Measurements from ENCODE around the gene CCDC196. TPM values are rescaled to one million over a fixed set of nuclear protein-coding genes. Genes with fewer than 3 reads are reported as not detected.

The CCDC196 gene
- not detected in 2 replicates for total RNA-seq (2014; rRNA removed; shearing (Covaris generic))

DNA sequence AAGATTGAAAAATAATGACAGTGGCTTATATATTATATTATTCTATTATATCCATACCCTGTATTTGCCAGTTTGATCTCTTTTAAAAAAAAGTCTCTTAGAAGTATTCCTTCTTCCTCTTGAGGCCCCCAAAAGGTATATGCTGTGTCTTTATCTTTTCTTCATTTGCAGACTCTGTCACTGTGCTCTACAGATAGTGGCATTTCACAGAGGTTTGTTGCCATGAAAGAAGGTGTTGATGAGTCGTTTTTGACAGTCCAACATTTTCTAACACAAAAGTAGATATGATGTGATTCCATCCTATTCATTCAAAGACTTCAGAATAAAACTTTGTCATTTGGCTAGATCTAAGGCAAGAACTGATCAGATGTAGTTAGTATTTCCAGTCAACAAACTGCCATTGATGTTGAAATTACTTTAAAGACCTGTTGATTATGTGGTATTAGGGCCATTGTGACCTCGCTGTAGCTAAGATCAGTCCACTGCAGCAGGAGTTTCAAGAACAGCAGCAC is at the start of gene CCDC196:
CCDC196 (plus strand) TSS at position 462 of the 512 bp plus-strand sequence. CDS start 132 bp downstream, outside the sequence.
- no peak for DNase-seq (ENCODE audit: low spot score)
- in situ Hi-C loops (cut with HindIII; ENCODE audit: low sequenced_read_pairs), result no loop called here

GRCh38 chr14:66440801-66441200 is 45.4 kb upstream of the CCDC196 start:
- in situ Hi-C loops (cut with HindIII; ENCODE audit: low sequenced_read_pairs), result no loop called here
- DNase-seq (ENCODE audit: low spot score), result no peak

GRCh38 chr14:66442953-66443571 is 43.1 kb upstream of the CCDC196 start:
- no peak for DNase-seq (ENCODE audit: low spot score)

GRCh38 chr14:66443785-66444184 is 42.4 kb upstream of the CCDC196 start:
- no peak for DNase-seq (ENCODE audit: low spot score)
- in situ Hi-C loops (cut with HindIII; ENCODE audit: low sequenced_read_pairs), result no loop called here

More at GRCh38 chr14:66442953-66443571, 43.1 kb upstream of the CCDC196 start:
- in situ Hi-C loops (cut with HindIII; ENCODE audit: low sequenced_read_pairs), result no loop called here

DNA sequence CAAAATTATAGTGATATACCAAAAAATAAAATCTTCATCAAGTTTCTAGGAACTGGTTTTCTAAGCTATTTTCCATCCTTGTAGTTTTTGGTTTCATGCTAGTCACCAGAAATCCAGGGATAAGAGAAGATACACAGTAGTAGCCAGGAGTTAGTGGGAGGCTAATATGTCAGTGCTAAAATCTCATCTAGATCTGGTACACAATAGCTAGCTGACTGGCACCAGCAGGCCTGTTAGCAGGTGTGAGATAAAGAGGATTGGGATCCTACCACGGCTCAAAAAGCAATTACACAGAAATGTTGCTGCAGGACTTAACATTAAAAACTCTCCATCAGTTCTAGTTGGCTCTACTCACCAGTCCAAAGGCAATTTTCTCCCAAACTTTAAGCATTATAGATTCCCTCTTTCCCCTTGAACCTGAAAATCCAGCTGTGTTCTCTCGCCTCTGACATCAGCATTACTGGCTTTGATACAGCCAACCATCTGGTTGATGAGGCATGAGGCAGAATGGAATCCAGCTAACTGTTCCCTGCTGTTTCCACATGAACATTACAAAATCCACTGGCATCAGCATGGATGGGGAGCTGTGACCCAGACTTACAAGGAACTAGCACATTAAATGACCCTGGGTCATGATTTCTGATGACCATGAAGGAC is 41.8 kb upstream of the CCDC196 start:
- in situ Hi-C loops (cut with HindIII; ENCODE audit: low sequenced_read_pairs), result no loop called here
- no peak for DNase-seq (ENCODE audit: low spot score)

DNA sequence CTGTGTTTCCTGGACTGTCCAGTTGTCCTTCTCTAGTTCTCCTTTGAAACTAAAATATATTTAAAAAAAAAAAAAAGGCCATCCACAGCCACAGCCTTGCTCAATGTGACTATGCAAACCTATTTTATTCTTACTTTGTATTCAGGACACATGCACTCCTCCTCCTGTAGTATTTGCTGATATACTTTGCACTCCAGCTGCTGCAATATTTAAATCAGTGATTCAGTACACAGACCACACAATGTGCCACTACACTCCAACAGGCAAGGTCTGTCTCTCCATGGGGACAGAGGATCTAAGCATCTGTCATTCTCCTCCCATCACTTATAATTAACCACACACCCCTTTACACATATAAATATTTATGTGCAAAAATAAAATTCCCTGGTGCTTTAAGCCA is 40.2 kb upstream of the CCDC196 start:
- in situ Hi-C loops (cut with HindIII; ENCODE audit: low sequenced_read_pairs), result no loop called here
- no peak for DNase-seq (ENCODE audit: low spot score)

- in situ Hi-C loops (cut with HindIII; ENCODE audit: low sequenced_read_pairs), result no loop called here
- no peak for DNase-seq (ENCODE audit: low spot score)
Measured at GRCh38 chr14:66453469-66453868, 32.7 kb upstream of the CCDC196 start.

DNA sequence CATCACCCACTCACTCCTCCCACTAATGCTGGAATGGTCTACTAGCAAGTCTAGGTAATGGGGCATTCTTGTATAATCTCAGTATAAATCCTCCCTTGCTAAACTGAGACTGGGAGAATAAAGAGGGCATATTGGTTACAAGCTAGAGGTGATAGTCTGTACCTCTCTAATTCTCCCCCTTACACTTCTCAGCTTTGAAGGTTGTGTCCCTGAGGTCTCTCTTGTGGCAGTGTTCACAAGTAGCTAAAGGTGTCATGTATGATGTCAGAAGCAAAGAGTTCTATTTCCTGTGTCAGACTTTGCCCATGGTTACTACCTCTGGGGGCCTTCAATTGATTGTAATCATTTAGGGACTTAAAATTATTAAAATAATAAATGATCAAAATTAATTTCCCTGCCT is 26.6 kb upstream of the CCDC196 start:
- no peak for DNase-seq (ENCODE audit: low spot score)
- in situ Hi-C loops (cut with HindIII; ENCODE audit: low sequenced_read_pairs), result no loop called here

DNA sequence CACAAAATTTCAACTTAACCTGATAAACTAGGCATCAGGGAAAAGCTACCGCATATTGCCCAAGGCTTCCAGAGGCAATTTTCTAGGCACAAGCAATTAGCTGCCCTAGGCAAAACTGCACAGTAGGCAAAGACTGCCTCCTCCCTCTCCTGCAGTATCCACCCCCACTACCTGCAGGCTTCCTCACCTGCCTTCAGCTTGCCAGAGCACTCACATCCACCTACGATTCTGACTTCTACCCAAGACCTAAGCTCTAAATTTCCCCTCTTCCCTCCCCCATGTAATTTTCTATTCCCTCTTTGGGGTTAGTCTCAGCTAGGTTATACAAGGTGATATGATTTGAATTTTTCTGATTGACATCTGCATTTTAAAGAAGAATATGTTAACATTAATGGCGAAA is 21.9 kb upstream of the CCDC196 start:
- DNase-seq (ENCODE audit: low spot score), result no peak
- in situ Hi-C loops (cut with HindIII; ENCODE audit: low sequenced_read_pairs), result no loop called here

GRCh38 chr14:66468778-66469367 is 17.3 kb upstream of the CCDC196 start:
- in situ Hi-C loops (cut with HindIII; ENCODE audit: low sequenced_read_pairs), result no loop called here
- DNase-seq (ENCODE audit: low spot score), result no peak

DNA sequence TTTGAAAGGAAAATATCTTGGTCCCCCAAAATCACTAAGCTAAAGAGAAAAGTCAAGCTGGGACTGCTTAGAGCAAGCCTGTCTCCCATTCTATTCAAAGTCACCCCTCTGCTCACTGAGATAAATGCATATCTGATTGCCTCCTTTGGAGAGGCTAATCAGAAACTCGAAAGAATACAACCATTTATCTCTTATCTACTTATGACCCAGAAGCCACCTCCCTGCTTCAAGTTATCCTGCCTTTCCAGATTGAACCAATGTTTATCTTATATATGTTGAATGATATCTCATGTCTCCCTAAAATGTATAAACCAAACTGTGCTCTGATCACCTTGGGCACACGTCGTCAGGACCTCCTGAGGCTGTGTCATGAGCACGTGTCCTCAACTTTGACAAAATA is 14.6 kb upstream of the CCDC196 start:
- no peak for DNase-seq (ENCODE audit: low spot score)
- in situ Hi-C loops (cut with HindIII; ENCODE audit: low sequenced_read_pairs), result no loop called here

DNA sequence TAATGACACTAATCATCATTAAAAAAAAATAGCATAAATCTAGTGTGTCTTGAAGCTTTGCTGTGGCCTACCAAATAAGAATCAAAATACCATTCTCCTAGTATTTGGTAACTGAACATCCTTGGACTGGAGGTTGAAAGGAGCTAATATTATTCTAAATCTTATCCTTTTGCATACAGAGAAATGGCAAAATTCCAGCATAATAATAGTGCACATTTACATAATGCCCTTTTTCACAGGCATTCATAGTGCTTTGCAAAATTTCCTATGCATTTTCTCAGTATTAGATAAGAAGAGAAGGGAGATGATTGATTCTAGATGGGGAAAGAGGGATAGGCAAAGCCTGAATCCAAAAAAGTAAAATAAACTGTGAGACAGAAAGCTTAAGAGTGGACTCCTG is 13.9 kb upstream of the CCDC196 start:
- no peak for DNase-seq (ENCODE audit: low spot score)
- in situ Hi-C loops (cut with HindIII; ENCODE audit: low sequenced_read_pairs), result no loop called here

GRCh38 chr14:66473223-66473622 is 12.9 kb upstream of the CCDC196 start:
- no peak for DNase-seq (ENCODE audit: low spot score)
- in situ Hi-C loops (cut with HindIII; ENCODE audit: low sequenced_read_pairs), result no loop called here

DNA sequence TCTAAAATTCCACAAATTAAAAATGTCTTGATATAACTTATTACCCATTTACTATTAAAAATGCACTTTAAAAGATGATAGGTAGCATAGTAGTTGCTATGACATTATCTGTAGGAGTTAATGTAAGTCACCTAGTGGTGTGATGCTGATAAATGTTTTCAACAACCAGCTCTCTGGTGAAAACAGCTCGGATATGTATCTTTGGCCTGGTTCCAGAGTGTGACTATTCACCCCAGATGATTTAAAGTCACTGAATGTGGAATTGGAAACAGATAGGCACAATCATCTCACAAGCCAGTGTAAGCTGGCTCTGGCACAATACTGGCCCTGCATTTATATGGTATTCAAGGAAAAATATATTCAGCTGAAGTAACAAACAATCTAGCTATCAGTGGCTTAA is 9.2 kb upstream of the CCDC196 start:
- DNase-seq (ENCODE audit: low spot score), result peak; percentile 19
- in situ Hi-C loops (cut with HindIII; ENCODE audit: low sequenced_read_pairs), result no loop called here

DNA sequence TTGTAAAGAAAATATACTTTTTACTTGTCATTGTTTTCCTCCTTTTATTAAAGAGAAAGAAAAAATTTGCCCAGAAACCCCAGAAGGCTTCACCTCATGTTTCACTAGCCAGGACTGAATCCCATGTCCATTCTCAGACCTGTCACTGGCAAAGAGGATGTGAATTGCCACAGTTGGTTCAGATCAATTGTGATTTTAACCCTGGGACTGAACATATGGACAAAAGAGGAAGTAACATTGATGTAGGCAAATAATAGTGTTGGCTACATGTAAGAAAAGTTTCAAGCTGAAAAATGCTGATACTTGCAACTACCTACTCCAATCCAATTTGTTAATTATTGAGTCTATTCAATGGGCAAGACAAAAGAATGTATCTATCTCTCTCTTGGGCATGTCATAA is 8.6 kb upstream of the CCDC196 start:
- DNase-seq (ENCODE audit: low spot score), result no peak
- in situ Hi-C loops (cut with HindIII; ENCODE audit: low sequenced_read_pairs), result no loop called here

- in situ Hi-C loops (cut with HindIII; ENCODE audit: low sequenced_read_pairs), result no loop called here
- no peak for DNase-seq (ENCODE audit: low spot score)
Measured at GRCh38 chr14:66482873-66483272, 3.3 kb upstream of the CCDC196 start.

DNA sequence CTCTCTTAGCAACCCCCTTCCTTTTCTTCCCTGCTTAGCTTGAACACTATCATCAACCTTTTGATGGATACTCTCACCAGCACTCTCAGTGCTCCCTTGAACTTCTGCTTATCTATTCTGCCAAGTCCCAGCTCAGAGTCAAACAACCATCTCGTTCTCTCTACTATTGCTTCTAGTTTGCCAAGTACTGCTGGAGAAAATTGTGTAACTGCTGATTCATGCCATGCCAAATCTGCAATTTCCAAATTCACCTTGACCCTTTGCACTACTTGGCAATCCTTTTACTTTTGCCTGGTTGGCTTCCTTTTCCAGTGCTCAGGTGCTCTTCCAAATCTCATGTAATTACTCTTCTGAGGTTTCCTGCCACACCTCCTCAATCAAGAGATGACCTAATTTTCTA is 2.8 kb upstream of the CCDC196 start:
- in situ Hi-C loops (cut with HindIII; ENCODE audit: low sequenced_read_pairs), result no loop called here
- DNase-seq (ENCODE audit: low spot score), result no peak

DNA sequence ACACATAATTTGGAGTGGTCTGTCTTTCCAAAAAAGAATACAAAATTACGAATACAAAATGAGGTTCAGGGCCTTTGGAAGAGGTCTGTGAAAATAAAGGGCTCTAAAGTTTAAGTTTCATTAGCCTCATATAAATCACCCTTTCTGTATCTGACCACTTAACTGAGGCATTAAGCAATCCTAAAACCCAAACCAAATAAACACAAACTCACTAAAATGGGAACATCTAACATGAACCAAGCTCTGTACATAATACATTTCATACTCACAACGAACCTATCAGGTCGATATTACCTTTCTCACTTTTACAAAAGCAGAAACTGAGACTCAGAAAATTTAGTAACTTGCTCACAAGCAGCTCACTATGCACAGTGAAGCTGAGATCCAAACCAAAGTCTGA is 1.1 kb upstream of the CCDC196 start:
- in situ Hi-C loops (cut with HindIII; ENCODE audit: low sequenced_read_pairs), result no loop called here
- no peak for DNase-seq (ENCODE audit: low spot score)

DNA sequence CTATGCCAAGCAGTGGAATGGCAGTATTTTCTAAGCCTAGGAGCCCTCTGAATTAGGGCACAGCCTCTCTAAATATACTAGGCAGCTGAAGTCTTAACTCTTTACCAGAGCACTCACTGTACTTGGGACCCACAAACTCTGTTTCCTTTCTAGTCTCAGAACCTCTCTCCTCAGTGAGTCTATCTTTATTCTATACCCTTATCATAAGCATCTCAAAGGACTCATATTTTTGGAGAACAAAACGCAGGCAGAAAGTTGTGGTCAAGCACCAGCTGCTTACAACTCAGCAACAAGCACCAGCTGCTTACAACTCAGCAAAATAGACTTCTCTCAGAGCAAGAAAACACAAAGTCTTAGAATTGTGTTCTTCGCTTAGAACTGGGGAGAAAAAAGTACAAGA is 993 bp downstream of the CCDC196 start:
- in situ Hi-C loops (cut with HindIII; ENCODE audit: low sequenced_read_pairs), result no loop called here
- no peak for DNase-seq (ENCODE audit: low spot score)

Data from G401 (cell line).